Measurements from ENCODE around the gene RABL6. TPM values are rescaled to one million over a fixed set of nuclear protein-coding genes. Genes with fewer than 3 reads are reported as not detected.

RABL6 gene
- total RNA-seq, 3 donors from 2014 or later (not counting 1 experiment from before 2014, with no cell fraction given): 72.7 to 82.5 (median 75.9) TPM

DNA sequence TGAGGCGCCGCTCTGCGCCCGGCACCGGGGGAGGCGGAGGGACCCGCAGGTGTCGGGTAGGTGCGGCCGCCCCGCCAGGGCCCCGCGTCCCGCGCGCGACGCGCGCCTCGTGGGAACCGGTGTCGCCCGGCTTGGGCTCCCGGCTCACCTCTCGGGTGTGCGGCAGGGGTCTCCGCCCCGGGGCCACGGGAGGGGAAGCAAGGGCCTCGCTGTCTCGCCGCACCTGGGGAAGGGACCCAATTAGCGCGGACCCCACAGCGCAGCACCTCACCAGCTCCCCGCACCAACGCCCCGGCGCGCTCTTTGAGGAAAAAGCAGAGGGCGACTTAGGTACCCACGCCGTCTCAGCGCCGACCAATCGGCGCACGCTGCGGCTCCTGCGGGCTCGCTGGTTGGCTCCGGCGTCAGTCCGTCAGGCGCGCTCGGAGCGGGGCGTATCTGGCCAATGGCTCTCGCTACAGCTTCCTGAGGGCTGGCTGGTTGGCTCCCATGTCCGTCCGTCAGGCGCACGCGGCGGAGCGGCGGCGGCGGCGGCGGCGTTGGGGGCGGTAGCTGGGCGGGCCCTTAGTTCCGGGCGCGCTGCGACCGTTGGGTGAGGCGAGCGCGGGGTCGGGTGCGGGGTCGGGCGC, 78.3 kb downstream of the RABL6 start, which contains the start of gene TRAF2:
Gene TRAF2 (plus strand): TSS at position 567 of the 629 bp plus-strand sequence. CDS start 12,225 bp downstream, outside the sequence.
- Histone ChIP-seq H3K4me3 (ENCODE audit: low read length) (peak within 1 kb of the TSS; percentile 71), H3K4me1 (ENCODE audit: control insufficient read depth, insufficient read depth, low read length) (peaks cover 59% of the 10 kb centered on the region), H3K36me3 (ENCODE audit: control insufficient read depth, insufficient read depth, low read length) (no peaks in the 10 kb centered on the region), H3K9me3 (ENCODE audit: control insufficient read depth, insufficient read depth, low read length) (no peaks in the 10 kb centered on the region), H3K27me3 (ENCODE audit: control insufficient read depth, insufficient read depth, low read length) (no peaks in the 10 kb centered on the region), H3K27ac (ENCODE audit: low read length) (peak within 1 kb of the TSS; percentile 87)
- H3K36me3 Mint-ChIP-seq: no peaks in the 10 kb centered on the region
- no peaks in the 10 kb centered on the region for H3K27me3 Mint-ChIP-seq (ENCODE audit: low read depth in 2 of 2)
- intact Hi-C loops (cut with micrococcal nuclease): loop anchor here (1.0 to 5.0 kb wide), 2 partner anchors 37 to 56 kb away; partner anchors contain the start of genes FBXW5 and PHPT1
- H3K9me3 Mint-ChIP-seq: no peaks in the 10 kb centered on the region
- peak within 1 kb of the TSS; percentile 93 to 98 for H3K27ac Mint-ChIP-seq
- peak within 1 kb of the TSS; percentile 85 for H3K4me3 Mint-ChIP-seq
- peak; percentile 97 to 99 for DNase-seq
- ATAC-seq: peak; percentile 81 to 95 (median 88)
- H3K4me1 Mint-ChIP-seq: peaks cover 15 to 34% of the 10 kb centered on the region in 2 donors
- TF ChIP-seq, protein P1, sequence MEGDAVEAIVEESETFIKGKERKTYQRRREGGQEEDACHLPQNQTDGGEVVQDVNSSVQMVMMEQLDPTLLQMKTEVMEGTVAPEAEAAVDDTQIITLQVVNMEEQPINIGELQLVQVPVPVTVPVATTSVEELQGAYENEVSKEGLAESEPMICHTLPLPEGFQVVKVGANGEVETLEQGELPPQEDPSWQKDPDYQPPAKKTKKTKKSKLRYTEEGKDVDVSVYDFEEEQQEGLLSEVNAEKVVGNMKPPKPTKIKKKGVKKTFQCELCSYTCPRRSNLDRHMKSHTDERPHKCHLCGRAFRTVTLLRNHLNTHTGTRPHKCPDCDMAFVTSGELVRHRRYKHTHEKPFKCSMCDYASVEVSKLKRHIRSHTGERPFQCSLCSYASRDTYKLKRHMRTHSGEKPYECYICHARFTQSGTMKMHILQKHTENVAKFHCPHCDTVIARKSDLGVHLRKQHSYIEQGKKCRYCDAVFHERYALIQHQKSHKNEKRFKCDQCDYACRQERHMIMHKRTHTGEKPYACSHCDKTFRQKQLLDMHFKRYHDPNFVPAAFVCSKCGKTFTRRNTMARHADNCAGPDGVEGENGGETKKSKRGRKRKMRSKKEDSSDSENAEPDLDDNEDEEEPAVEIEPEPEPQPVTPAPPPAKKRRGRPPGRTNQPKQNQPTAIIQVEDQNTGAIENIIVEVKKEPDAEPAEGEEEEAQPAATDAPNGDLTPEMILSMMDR (IDR thresholded peaks at IDR 0.05): no peak
- under 1% methylated on average over 88 of the region's 88 CpGs for WGBS (ENCODE audit: insufficient coverage)

DNA sequence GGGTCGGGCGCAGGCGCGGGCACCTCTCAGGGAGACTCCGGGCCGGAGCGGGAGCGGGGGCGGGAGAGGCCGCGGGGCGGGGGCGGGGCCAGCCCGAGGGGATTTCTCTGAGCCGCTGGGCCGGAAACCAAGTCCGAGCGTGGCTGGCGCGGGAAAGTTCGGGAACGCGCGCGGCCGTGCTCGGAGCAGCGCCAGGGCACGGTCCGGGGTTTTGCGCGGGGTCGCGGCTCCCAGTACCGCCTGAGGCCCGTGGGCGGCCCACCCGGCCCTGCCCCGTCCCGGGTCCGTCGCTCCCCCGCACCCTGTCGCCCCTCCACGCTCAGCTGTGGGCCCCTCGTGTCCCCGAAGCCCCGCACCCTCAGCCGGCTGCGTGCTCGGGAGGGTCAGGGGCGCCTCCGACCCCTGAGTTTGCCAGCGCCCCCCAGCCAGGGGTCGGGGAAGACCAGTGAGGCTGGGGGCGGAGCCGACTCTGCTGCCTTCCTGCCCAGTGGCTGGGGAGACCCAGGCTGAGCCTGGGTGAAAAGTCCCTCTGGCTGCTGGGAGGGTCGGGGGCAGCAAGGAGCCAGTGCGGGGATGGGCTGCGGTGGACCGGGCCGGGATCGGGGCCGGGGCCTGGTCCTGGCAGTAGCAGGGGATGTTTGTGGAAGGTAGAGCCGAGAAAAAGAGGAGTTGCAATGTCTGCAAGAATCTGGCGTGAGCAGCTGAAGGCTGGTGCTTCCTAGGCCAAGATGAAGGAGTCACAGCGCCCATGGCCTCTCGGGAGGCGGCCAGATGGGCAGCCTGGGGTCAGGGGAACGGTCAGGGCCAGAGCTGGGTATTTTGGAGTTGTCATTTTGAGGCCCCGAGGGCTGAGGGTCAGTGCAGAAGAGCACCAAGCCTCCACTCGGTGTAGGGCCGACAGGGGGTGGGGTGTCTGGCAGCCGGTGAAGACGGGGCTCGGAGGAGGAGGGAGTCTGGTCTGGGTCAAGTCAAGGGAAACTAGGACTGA, 79.2 kb downstream of the RABL6 start:
- DNase-seq (peak in 1 of 2 donors; percentile 91), ATAC-seq (peak; percentile 45 to 74 (median 64))
- Mint-ChIP-seq H3K27ac (peak overlapping the region; percentile 93 to 98), H3K27me3 (ENCODE audit: low read depth in 2 of 2) (no peaks in the 10 kb centered on the region), H3K4me3 (peak overlapping the region; percentile 85), H3K9me3 (no peaks in the 10 kb centered on the region), H3K4me1 (peaks cover 15 to 27% of the 10 kb centered on the region in 2 donors), H3K36me3 (no peaks in the 10 kb centered on the region)
- Histone ChIP-seq H3K27ac (ENCODE audit: low read length) (peak overlapping the region; percentile 87), H3K4me1 (ENCODE audit: control insufficient read depth, insufficient read depth, low read length) (peaks cover 51% of the 10 kb centered on the region), H3K9me3 (ENCODE audit: control insufficient read depth, insufficient read depth, low read length) (no peaks in the 10 kb centered on the region), H3K36me3 (ENCODE audit: control insufficient read depth, insufficient read depth, low read length) (peaks cover 4% of the 10 kb centered on the region), H3K4me3 (ENCODE audit: low read length) (peak overlapping the region; percentile 71), H3K27me3 (ENCODE audit: control insufficient read depth, insufficient read depth, low read length) (no peaks in the 10 kb centered on the region)
- TF ChIP-seq, protein P1 (IDR thresholded peaks at IDR 0.05): no peak
- intact Hi-C loops (cut with micrococcal nuclease): loop anchor here (1.0 to 5.0 kb wide), 2 partner anchors 38 to 55 kb away; partner anchors contain the start of genes FBXW5 and PHPT1
- WGBS (ENCODE audit: insufficient coverage): 1% methylated on average over 76 of the region's 76 CpGs

DNA sequence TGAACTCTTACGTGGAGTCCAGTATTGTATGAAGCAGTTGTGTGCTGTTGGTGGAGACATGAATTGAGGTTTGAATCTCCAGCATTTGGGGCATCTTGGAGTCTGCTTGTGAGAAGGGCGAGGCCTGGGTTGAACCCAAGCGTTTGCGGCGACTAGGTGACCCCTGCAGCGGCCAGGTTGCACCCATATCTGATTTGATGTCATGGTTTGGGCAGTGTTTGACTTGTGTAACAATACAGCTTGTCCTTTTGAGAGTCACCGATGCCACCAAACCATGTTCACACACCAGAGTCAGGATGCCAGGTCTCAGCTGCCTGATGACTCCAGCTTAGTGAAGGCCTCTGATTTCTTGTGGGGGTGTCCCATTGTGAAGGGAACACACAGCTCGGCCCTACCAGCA, 80.7 kb downstream of the RABL6 start:
- intact Hi-C loops (cut with micrococcal nuclease): loop anchor here (5.0 kb wide), 1 partner anchor 54 kb away; the partner anchor contains the start of gene FBXW5
- Histone ChIP-seq H3K4me1 (ENCODE audit: control insufficient read depth, insufficient read depth, low read length) (peaks cover 35% of the 10 kb centered on the region), H3K27ac (ENCODE audit: low read length) (no peak overlapping the region), H3K36me3 (ENCODE audit: control insufficient read depth, insufficient read depth, low read length) (peaks cover 4% of the 10 kb centered on the region), H3K9me3 (ENCODE audit: control insufficient read depth, insufficient read depth, low read length) (no peaks in the 10 kb centered on the region), H3K4me3 (ENCODE audit: low read length) (no peak overlapping the region), H3K27me3 (ENCODE audit: control insufficient read depth, insufficient read depth, low read length) (no peaks in the 10 kb centered on the region)
- peak overlapping the region; percentile 47 to 93 for H3K27ac Mint-ChIP-seq
- H3K4me1 Mint-ChIP-seq: peaks cover 8 to 23% of the 10 kb centered on the region in 2 donors
- no peaks in the 10 kb centered on the region for H3K9me3 Mint-ChIP-seq
- ATAC-seq: no peak
- no peaks in the 10 kb centered on the region for H3K36me3 Mint-ChIP-seq
- no peaks in the 10 kb centered on the region for H3K27me3 Mint-ChIP-seq (ENCODE audit: low read depth in 2 of 2)
- no peak overlapping the region for H3K4me3 Mint-ChIP-seq
- TF ChIP-seq, protein P1 (IDR thresholded peaks at IDR 0.05): no peak
- DNase-seq: no peak
- WGBS (ENCODE audit: insufficient coverage): 82% methylated on average over 7 of the region's 8 CpGs
